Stomach (tissue), 4 donors: Measurements from ENCODE around the gene DTYMK.

Source experiments
- CTCF ChIP-seq, 7 experiments: fragments of 450-650 bp in 4 of 7; fragments of 200-600 bp in 3 of 7; sonication (generic) in 3 of 7; IDR thresholded peaks; one replicate each; pipeline ENCODE4 v1.5.1; 2016 to 2019; ENCODE audit warnings: antibody characterized with exemption in 7 of 7, control low read depth in 2 of 7, mild to moderate bottlenecking in 1 of 7
- POLR2A ChIP-seq, 4 donors: fragments of 450-650 bp; IDR thresholded peaks; one replicate each; pipeline ENCODE4 v1.6.1; 2016; ENCODE audit warnings: antibody characterized with exemption in 4 of 4, control low read depth in 2 of 4, mild to moderate bottlenecking in 1 of 4, moderate library complexity in 1 of 4
- POLR2AphosphoS5 ChIP-seq, 3 donors: sonication (generic); formaldehyde crosslinking; IDR thresholded peaks; one replicate each; pipeline ENCODE4 v1.6.1; 2016; ENCODE audit warnings: antibody characterized with exemption in 3 of 3

GRCh38 chr2:241673797-241674725 is 12.6 kb downstream of the DTYMK start:
- no peak for TF ChIP-seq POLR2AphosphoS5 (IDR thresholded peaks at IDR 0.05)
- TF ChIP-seq CTCF (IDR thresholded peaks at IDR 0.05): no peak
- no peak for TF ChIP-seq POLR2A (IDR thresholded peaks at IDR 0.05)
